SU-DHL-6 (cell line): ENCODE measurements around the gene WIPI1.
A peak's percentile ranks its signal among the peaks of the same experiment; 100 is the strongest.

ENCODE experiments used
- H2AFZ ChIP-seq: fragments of 200-600 bp; sonication (generic); 2 replicates; pipeline ENCODE4 v1.6.1; 2014; ENCODE audit warnings: low read depth, mild to moderate bottlenecking, moderate library complexity, mixed read lengths, antibody characterized with exemption, low read length; ENCODE audit not compliant: severe bottlenecking
- H3F3A ChIP-seq: fragments of 200-600 bp; shearing (Covaris generic); 2 replicates; pipeline ENCODE4 v1.6.0; 2016; ENCODE audit warnings: antibody characterized with exemption, mild to moderate bottlenecking; ENCODE audit not compliant: insufficient read depth
- H3K27ac ChIP-seq: fragments of 200-600 bp; sonication (generic); 2 replicates; pipeline ENCODE4 v1.5.1; 2016; ENCODE audit warnings: low read depth, mild to moderate bottlenecking, low read length, moderate library complexity, mixed read lengths
- H3K27me3 ChIP-seq: fragments of 200-600 bp; sonication (generic), shearing (Covaris generic); 2 replicates; pipeline ENCODE4 v1.6.0; 2014; ENCODE audit warnings: mild to moderate bottlenecking, low read length
- H3K36me3 ChIP-seq: fragments of 200-600 bp; sonication (generic); 2 replicates; pipeline ENCODE4 v1.6.1; 2014; ENCODE audit warnings: mild to moderate bottlenecking, low read length, mixed read lengths
- H3K4me2 ChIP-seq: fragments of 300-600, 200-600 bp; shearing (Covaris generic), sonication (generic); 2 replicates; pipeline ENCODE4 v1.6.0; 2014; ENCODE audit warnings: low read length, low read depth, mild to moderate bottlenecking; ENCODE audit not compliant: poor library complexity, severe bottlenecking
- H3K4me3 ChIP-seq: fragments of 200-600 bp; sonication (generic); 2 replicates; pipeline ENCODE4 v1.5.1; 2014; ENCODE audit warnings: antibody characterized with exemption, low read length, mild to moderate bottlenecking, mixed read lengths; ENCODE audit not compliant: insufficient read depth, poor library complexity, severe bottlenecking
- H3K79me2 ChIP-seq: fragments of 200-600 bp; sonication (generic); 2 replicates; pipeline ENCODE4 v1.6.1; 2014; ENCODE audit warnings: mild to moderate bottlenecking, low read length, moderate library complexity; ENCODE audit not compliant: insufficient read depth
- H3K9ac ChIP-seq: fragments of 200-600 bp; sonication (generic); 2 replicates; pipeline ENCODE4 v1.7.0; 2014; ENCODE audit warnings: mild to moderate bottlenecking, low read length
- H3K9me2 ChIP-seq: fragments of 200-600 bp; sonication (generic); replicated peaks from 2 replicates; pipeline ENCODE4 v1.6.1; 2014; ENCODE audit warnings: low read length; ENCODE audit not compliant: insufficient read depth
- H3K9me3 ChIP-seq: fragments of 200-600 bp; sonication (generic); 2 replicates; pipeline ENCODE4 v1.6.1; 2014; ENCODE audit warnings: low read length, mixed read lengths; ENCODE audit not compliant: insufficient read depth
- H4K20me1 ChIP-seq: fragments of 200-600 bp; sonication (generic); 2 replicates; pipeline ENCODE4 v1.6.1; 2014; ENCODE audit warnings: low read depth, mild to moderate bottlenecking, antibody characterized with exemption, low read length, moderate library complexity, mixed read lengths
- CTCF ChIP-seq: fragments of 200-600 bp; sonication (generic); IDR thresholded peaks from one replicate; pipeline ENCODE4 v1.5.1; 2017; ENCODE audit warnings: antibody characterized with exemption, mild to moderate bottlenecking, low read length, moderate library complexity; ENCODE audit not compliant: insufficient read depth, poor library complexity, severe bottlenecking
- EZH2phosphoT487 ChIP-seq: fragments of 200-600 bp; sonication (generic), shearing (Covaris generic); conservative IDR thresholded peaks from 2 replicates; pipeline ENCODE4 v1.6.1; 2018; ENCODE audit warnings: mild to moderate bottlenecking, antibody characterized with exemption, low read length, moderate library complexity, mixed read lengths

WIPI1 gene

GRCh38 chr17:68459037-68459639, 1.8 kb upstream of the WIPI1 start:
- Histone ChIP-seq H2AFZ (no peak overlapping the region), H3K27ac (no peak overlapping the region), H3K36me3 (no peaks in the 10 kb centered on the region), H3K27me3 (no peaks in the 10 kb centered on the region), H4K20me1 (no peaks in the 10 kb centered on the region), H3K79me2 (no peaks in the 10 kb centered on the region), H3K9ac (no peak overlapping the region), H3K4me3 (no peak overlapping the region), H3F3A (peaks cover 7% of the 10 kb centered on the region; the same call in 1 of the 2 replicates), H3K9me2 (no peaks in the 10 kb centered on the region), H3K4me2 (no peak overlapping the region), H3K9me3 (no peaks in the 10 kb centered on the region)
- no peak for TF ChIP-seq CTCF
- TF ChIP-seq EZH2phosphoT487: no peak

- peaks cover 7% of the 10 kb centered on the region; the same call in 1 of the 2 replicates for H3F3A ChIP-seq
- H3K4me2 ChIP-seq: peak overlapping the region; percentile 76
- H2AFZ ChIP-seq: peak overlapping the region; percentile 44
- H3K4me3 ChIP-seq: peak overlapping the region; percentile 61
- TF ChIP-seq EZH2phosphoT487 (no peak), CTCF (no peak)
- no peak overlapping the region for H3K27ac ChIP-seq
- no peak overlapping the region for H3K9ac ChIP-seq
- H4K20me1 ChIP-seq: no peaks in the 10 kb centered on the region
- no peaks in the 10 kb centered on the region for H3K79me2 ChIP-seq
- H3K9me2 ChIP-seq: no peaks in the 10 kb centered on the region
- no peaks in the 10 kb centered on the region for H3K36me3 ChIP-seq
- H3K9me3 ChIP-seq: no peaks in the 10 kb centered on the region
- no peaks in the 10 kb centered on the region for H3K27me3 ChIP-seq
Observed at GRCh38 chr17:68458260-68459036, 1.2 kb upstream of the WIPI1 start.

DNA sequence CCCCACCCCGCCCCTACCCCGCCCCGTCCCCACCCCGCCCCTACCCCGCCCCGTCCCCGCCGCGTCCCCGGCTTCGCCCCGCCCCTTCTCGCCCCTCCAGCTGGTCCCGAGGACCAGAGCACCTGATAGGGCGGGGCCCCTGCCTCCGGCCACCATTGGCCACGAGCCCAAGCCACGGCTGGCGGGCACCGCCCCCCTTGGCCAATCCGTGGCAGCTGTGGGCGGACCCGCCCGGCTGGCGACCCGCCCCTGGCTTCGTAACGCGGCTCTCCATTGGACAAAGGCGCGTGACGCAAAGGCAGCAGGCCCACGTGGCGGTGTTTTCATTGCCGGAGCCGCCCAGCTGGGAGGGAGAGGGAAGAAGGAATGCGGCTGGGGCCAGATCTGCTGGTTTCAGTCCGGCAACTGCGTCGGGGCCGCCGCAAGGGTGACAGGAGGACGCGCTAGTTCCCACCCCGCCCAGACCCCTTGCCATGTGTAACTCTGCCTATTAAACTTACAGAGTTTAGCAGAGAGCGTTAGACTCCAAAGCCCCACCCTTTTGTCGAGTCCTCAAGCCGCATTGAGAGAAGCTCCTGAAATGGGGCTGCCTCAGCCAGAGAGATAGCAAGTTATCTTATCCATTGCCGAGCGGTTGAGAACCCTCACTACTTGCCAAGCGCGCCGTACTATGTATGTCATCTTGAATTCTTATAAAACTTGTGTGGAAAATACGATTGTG, 403 bp upstream of the WIPI1 start:
- Histone ChIP-seq H4K20me1 (no peaks in the 10 kb centered on the region), H2AFZ (peak overlapping the region; percentile 44), H3F3A (peaks cover 7% of the 10 kb centered on the region; the same call in 1 of the 2 replicates), H3K27me3 (no peaks in the 10 kb centered on the region), H3K79me2 (no peaks in the 10 kb centered on the region), H3K36me3 (no peaks in the 10 kb centered on the region), H3K9ac (no peak overlapping the region), H3K4me3 (peak overlapping the region; percentile 61), H3K9me2 (no peaks in the 10 kb centered on the region), H3K4me2 (peak overlapping the region; percentile 76), H3K27ac (no peak overlapping the region), H3K9me3 (no peaks in the 10 kb centered on the region)
- TF ChIP-seq EZH2phosphoT487: no peak
- TF ChIP-seq CTCF: no peak
